NCI-H748 (cell line): ENCODE measurements around the gene NUTM2E.
A peak's percentile ranks its signal among the peaks of the same experiment; 100 is the strongest.
"Not testable (repeated sequence)": the region's sequence is repeated elsewhere in the genome, so short reads cannot be mapped to it uniquely, and the experiment has no call there.

Experiments used
- DNase-seq: peaks from one replicate; lab custom pipeline; 2025; ENCODE audit not compliant: unreplicated experiment; lab: John Stamatoyannopoulos, UW

The NUTM2E gene, protein sequence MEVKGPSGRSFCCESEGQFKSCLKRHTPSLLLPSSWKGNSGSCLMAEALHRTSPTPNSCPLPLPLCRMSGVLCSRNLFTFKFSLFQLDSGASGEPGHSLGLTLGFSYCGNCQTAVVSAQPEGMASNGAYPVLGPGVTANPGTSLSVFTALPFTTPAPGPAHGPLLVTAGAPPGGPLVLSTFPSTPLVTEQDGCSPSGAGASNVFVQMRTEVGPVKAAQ (N-terminal part only)

GRCh38 chr10:79826496-79827215, at the start of gene NUTM2E:
Gene NUTM2E (plus strand): TSS chr10:79826739. CDS start chr10:79841741, 15,002 bp downstream.
- peak; percentile 74 for DNase-seq

DNA sequence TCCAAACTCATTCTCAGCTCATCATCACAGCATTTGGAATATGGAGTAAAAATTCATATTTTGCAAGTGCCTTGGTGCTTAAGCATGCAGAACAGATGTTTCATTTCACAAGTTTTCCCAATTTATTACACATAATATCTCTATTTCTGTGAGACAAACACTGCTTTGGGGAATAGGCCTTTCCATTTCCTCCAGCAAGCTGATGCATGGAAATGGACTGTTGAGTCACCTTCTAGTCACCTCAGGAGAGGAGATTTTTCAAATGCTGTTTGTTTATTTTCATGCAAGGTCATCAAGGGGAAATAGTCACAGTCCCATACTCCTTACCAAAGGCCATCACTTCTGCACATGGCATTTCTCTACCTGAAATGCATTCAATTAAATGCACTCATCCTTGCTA, 48.5 kb upstream of the NUTM2E start:
- not testable (repeated sequence) for DNase-seq

DNA sequence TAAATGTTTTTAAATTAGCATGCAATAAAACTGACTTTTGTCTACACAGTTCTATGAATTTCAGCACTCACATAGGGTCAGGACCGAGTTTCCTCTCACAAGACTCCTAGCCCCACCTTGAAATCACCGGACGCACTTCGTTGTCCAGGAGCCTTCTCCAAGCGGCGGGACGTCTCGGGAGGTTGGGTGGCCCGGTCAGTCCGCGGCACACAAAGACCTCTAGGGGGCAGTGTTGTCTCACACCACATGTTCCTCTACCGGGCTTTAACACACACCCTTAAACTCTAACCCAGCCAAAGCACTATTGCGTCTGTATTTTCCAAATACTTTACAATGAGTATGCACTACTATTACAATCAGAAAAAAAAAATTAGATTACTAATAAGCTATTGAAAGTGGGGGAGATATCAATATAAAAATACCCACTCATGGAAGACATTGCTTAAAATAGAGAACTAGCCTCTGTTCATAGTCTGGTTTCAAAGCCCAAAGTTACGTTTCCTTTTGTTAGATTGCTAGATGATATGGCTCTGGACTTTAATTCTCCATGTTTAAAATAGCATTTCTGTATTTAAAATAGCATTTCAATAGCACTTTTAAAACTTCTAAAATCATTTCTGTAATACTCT, 47.1 kb upstream of the NUTM2E start:
- DNase-seq: peak; percentile 27

DNA sequence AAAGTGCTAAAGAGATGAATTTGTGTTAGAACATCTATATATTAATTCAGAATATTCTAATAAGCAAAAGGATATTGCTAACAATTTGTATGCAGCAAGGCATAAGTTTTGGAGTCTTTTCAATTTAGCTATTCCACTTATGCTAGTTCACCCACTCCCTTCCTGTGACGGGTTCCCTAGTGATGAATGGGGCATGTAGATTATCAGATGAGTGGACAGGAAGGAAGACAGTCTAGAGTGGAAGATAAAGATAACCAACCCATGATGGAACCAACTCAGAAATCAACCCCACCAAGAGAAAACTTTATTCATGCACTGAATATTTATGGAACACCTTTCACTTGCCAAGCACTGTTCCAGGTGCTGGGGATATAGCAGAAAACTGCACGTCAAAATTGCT, 46.5 kb upstream of the NUTM2E start:
- DNase-seq: not testable (repeated sequence)

- DNase-seq: not testable (repeated sequence)
These were observed 45.0 kb upstream of the NUTM2E start for GRCh38 chr10:79781584-79781983.

DNA sequence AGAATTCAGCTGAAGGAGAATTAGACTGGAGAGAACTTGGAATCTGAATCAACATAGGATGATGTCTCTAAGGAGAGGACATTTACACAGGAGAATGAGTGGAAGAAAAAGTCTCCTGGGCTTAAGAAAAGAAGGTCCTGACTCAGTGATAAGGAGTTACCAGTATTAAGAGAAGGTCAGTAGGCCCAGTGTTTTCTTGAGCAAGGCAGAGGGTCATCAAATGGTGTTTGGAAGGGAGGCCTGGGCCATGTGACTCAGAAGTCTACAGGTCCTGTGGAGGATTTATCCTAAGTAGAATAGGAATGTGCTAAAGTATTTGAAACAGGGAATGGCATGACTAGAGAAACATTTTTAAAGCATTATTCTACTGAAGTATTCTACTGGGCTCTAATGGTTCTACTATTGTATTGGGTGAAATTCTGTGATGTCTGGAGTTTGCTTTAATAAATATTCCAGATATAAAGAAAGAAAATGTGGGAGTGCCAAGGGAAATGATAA, 39.0 kb upstream of the NUTM2E start:
- DNase-seq: not testable (repeated sequence)

DNA sequence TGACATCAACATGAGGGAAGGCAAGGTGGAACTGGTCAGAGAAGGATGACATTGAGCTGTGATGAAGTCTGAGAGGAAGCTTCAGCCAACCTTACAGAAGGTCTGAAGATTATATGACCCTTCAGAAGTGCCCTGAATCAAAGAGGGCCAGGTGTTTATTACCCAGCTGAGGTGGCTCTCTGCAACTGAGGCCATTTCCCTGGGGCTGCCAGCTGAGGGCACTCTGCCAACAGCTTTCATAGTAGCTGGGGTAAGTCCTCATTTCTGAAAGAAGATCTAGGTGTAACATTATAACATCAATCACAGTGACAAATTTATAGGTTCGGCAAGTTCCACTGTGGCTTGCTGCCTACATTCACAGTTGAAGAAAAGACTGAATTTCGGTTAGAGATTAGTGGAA, 37.2 kb upstream of the NUTM2E start:
- DNase-seq: not testable (repeated sequence)

- DNase-seq: not testable (repeated sequence)
These were observed 34.5 kb upstream of the NUTM2E start for GRCh38 chr10:79791906-79792517.

GRCh38 chr10:79799337-79799736, 27.2 kb upstream of the NUTM2E start:
- not testable (repeated sequence) for DNase-seq

GRCh38 chr10:79805857-79806256, 20.7 kb upstream of the NUTM2E start:
- DNase-seq: not testable (repeated sequence)

- not testable (repeated sequence) for DNase-seq
These were observed 14.6 kb upstream of the NUTM2E start for GRCh38 chr10:79811895-79812294.

DNA sequence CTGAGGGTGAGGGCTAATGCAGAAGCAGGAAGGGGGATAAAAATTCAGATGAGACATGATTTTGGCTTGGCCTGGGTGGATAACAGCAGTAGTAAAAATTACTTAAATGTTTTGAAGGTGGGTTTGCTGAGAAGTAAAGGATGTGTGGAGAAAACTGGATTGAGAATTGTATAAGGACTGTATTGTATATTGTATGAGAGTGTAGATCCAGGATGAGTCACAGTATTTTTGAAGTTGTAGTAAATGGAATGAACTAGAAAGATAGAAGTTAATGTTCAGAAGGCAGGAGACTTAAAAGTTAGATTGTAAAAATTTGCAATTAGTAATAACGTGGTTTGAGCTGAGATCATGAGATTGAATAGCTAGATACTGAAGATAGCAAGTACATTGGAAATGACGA, 10.2 kb upstream of the NUTM2E start:
- DNase-seq: not testable (repeated sequence)

GRCh38 chr10:79823387-79823786, 3.2 kb upstream of the NUTM2E start:
- not testable (repeated sequence) for DNase-seq

- DNase-seq: not testable (repeated sequence)
These were observed 940 bp upstream of the NUTM2E start for GRCh38 chr10:79825587-79826011.

GRCh38 chr10:79826131-79826495, 426 bp upstream of the NUTM2E start:
- not testable (repeated sequence) for DNase-seq

- DNase-seq: not testable (repeated sequence)
These were observed 7.3 kb downstream of the NUTM2E start for GRCh38 chr10:79833833-79834232.

DNA sequence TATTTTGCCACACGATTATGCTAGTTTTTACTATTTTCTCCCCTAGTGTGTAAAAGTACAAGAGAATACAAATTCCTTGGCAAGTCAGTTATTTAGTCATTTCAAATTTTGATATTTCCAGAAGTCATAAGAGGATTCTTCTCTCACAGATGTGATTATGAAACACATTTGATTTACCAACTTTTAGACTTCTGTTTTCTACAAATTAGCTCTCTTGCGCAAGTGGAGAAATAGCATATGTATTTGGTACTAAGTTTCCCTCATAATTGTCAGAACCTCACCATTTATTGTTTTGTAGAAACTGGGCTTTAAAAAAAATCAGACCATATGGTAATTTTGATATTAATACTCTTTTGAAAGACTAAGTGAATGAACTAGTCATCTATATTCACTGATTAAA, 9.4 kb downstream of the NUTM2E start:
- DNase-seq: not testable (repeated sequence)

DNA sequence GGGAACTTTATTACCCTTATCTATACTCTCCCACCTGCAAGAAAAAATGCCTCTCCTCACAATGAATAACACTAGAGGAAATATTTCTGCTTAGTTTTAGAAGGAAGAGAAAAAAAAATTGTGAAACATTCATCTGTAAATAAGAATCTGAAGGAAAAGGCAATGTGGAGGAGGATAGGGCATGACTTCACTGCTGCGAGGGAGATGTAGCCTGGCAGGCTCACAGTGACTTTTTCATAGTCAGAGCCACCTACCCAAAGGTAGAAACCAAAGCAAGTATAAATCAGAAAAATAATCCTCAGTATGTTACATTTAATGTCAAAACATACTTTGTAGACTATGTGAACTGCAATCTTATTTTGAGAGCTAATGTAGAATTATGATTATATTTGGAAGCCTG, 10.4 kb downstream of the NUTM2E start:
- not testable (repeated sequence) for DNase-seq

GRCh38 chr10:79838441-79838840, 11.9 kb downstream of the NUTM2E start:
- not testable (repeated sequence) for DNase-seq

DNA sequence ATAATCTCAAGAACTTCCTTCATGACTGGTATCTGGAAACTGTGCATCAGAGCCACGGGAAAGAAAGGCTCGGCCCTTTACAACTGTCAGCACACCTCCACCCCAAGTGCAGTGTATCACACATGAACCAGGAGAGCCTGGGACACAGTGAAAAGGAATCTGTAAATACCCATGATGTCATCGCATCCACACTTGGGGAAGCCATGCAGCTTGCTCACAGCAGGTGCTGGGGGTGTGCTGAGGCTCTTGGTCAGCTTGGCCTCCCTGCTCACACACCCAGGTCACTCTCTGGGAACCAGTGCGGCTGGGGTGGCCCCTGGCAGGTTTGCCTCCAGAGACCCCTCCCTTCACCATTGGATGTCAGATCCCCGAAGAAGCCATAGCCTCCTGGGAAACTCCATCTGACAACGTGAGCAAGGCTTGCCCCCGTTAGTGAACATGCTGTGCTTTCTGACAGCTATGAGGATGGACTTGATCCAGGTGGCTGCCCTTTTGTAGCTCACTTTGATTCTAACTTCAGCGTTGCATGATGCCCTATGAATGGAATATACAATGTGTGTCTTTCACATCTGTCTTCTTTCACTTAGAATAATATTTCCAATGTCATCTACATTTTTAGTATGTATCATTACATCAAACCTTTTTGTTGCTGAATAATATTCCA, 26.8 kb downstream of the NUTM2E start:
- DNase-seq: not testable (repeated sequence)

- not testable (repeated sequence) for DNase-seq
These were observed 35.7 kb downstream of the NUTM2E start for GRCh38 chr10:79862269-79862668.
